HepG2 (cell line): ENCODE data around the gene IST1. TPM values are rescaled to one million over a fixed set of nuclear protein-coding genes. Genes with fewer than 3 reads are reported as not detected.
A peak's percentile ranks its signal among the peaks of the same experiment; 100 is the strongest.

Experiments used
- AHR ChIP-seq: IDR thresholded peaks from 2 replicates; pipeline ENCODE4 v1.6.1; 2018; ENCODE audit warnings: missing genetic modification reagents, missing compliant biosample characterization
- BRD4 ChIP-seq: sonication (generic); formaldehyde crosslinking; IDR thresholded peaks from 2 replicates; pipeline ENCODE4 v1.4.0; 2020; ENCODE audit warnings: missing genetic modification reagents
- ERF ChIP-seq: IDR thresholded peaks from 2 replicates; pipeline ENCODE4 v1.6.1; 2018; ENCODE audit warnings: missing biosample characterization, missing genetic modification reagents
- EZH2 ChIP-seq: conservative IDR thresholded peaks from 2 replicates; pipeline ENCODE4 v1.6.1; 2012; ENCODE audit warnings: mild to moderate bottlenecking, low read depth, low read length, moderate library complexity
- HES4 ChIP-seq: sonication (generic); formaldehyde crosslinking; IDR thresholded peaks from 2 replicates; pipeline ENCODE4 v1.9.0; 2021; ENCODE audit warnings: mild to moderate bottlenecking, missing genetic modification reagents, borderline replicate concordance
- HMG20B ChIP-seq: conservative IDR thresholded peaks from 2 replicates; pipeline ENCODE4 v1.6.1; 2016; ENCODE audit warnings: missing genetic modification reagents, missing compliant biosample characterization
- IRF2 ChIP-seq: IDR thresholded peaks from 2 replicates; pipeline ENCODE4 v1.6.1; 2018; ENCODE audit warnings: missing genetic modification reagents, missing compliant biosample characterization
- KAT7 ChIP-seq: IDR thresholded peaks from 2 replicates; pipeline ENCODE4 v1.6.1; 2018; ENCODE audit warnings: borderline replicate concordance, missing compliant biosample characterization
- NFIC ChIP-seq: IDR thresholded peaks from 2 replicates; pipeline ENCODE4 v1.6.1; 2012; ENCODE audit warnings: mild to moderate bottlenecking, low read length, inconsistent platforms
- NPAS2 ChIP-seq: sonication (generic); formaldehyde crosslinking; IDR thresholded peaks from 2 replicates; pipeline ENCODE4 v1.8.0; 2022; ENCODE audit warnings: mild to moderate bottlenecking, missing genetic modification reagents, borderline replicate concordance
- NR2F1 ChIP-seq, 2 experiments: fragments of 450-650 bp in 1 of 2; formaldehyde crosslinking in 1 of 2; IDR thresholded peaks; 2 replicates each; pipeline versions ENCODE4 v1.5.0 to v1.6.1; 2016 to 2020; ENCODE audit warnings: mild to moderate bottlenecking in 1 of 2, missing compliant biosample characterization in 1 of 2, missing genetic modification reagents in 1 of 2, moderate library complexity in 1 of 2
- POLR2AphosphoS2 ChIP-seq: IDR thresholded peaks from 2 replicates; pipeline ENCODE4 v1.6.1; 2011; ENCODE audit warnings: low read depth, low read length, improper control_type of control experiment
- POLR2AphosphoS5 ChIP-seq: IDR thresholded peaks from 2 replicates; pipeline ENCODE4 v1.6.1; 2012; ENCODE audit warnings: low read depth, low read length
- RAD21 ChIP-seq: fragments of 450-650 bp; formaldehyde crosslinking; IDR thresholded peaks from 2 replicates; pipeline ENCODE4 v1.5.0; 2020; ENCODE audit warnings: mild to moderate bottlenecking
- RBFOX2 ChIP-seq: fragments of 200-400 bp; formaldehyde crosslinking; IDR thresholded peaks from 2 replicates; pipeline ENCODE4 v1.6.1; 2017; ENCODE audit warnings: low read depth, mild to moderate bottlenecking, low read length
- SMAD9 ChIP-seq: sonication (generic); formaldehyde crosslinking; IDR thresholded peaks from 2 replicates; pipeline ENCODE4 v1.5.1; 2020; ENCODE audit warnings: mild to moderate bottlenecking, missing genetic modification reagents
- SMARCC2 ChIP-seq: fragments of 450-650 bp; IDR thresholded peaks from 2 replicates; pipeline ENCODE4 v1.6.1; 2017; ENCODE audit warnings: antibody characterized with exemption, mild to moderate bottlenecking
- ZFP36L2 ChIP-seq: sonication (generic); formaldehyde crosslinking; IDR thresholded peaks from 2 replicates; pipeline ENCODE4 v1.4.0; 2020; ENCODE audit warnings: missing genetic modification reagents
- ZKSCAN5 ChIP-seq: sonication (generic); formaldehyde crosslinking; IDR thresholded peaks from 2 replicates; pipeline ENCODE4 v1.5.1; 2020; ENCODE audit warnings: mild to moderate bottlenecking, missing genetic modification reagents
- ZNF20 ChIP-seq: sonication (generic); formaldehyde crosslinking; IDR thresholded peaks from 2 replicates; pipeline ENCODE4 v1.4.0; 2020; ENCODE audit warnings: mild to moderate bottlenecking, moderate library complexity, missing genetic modification reagents
- ZNF616 ChIP-seq: sonication (generic); formaldehyde crosslinking; IDR thresholded peaks from 2 replicates; pipeline ENCODE4 v1.5.0; 2020; ENCODE audit warnings: low read depth, mild to moderate bottlenecking, missing genetic modification reagents
- ZNF652 ChIP-seq: IDR thresholded peaks from 2 replicates; pipeline ENCODE4 v1.6.1; 2016; ENCODE audit warnings: low read depth, borderline replicate concordance
- ZNF761 ChIP-seq: sonication (generic); formaldehyde crosslinking; conservative IDR thresholded peaks from 2 replicates; pipeline ENCODE4 v1.4.0; 2020; ENCODE audit warnings: mild to moderate bottlenecking, missing genetic modification reagents
- ZSCAN20 ChIP-seq: sonication (generic); formaldehyde crosslinking; IDR thresholded peaks from 2 replicates; pipeline ENCODE4 v1.4.0; 2020; ENCODE audit warnings: missing genetic modification reagents, mild to moderate bottlenecking, borderline replicate concordance
- ZSCAN25 ChIP-seq: sonication (generic); formaldehyde crosslinking; IDR thresholded peaks from 2 replicates; pipeline ENCODE4 v1.8.0; 2022; ENCODE audit warnings: mild to moderate bottlenecking, missing genetic modification reagents
- polyA plus RNA-seq, 8 experiments: library from polyadenylated mRNA; depleted of rRNA in 3 of 8; stranded (reverse) in 7 of 8; unstranded in 1 of 8; fragments of >200 nt; fragmentation: Illumina TruSeq in 4 of 8; extraction: Trizol in 4 of 8; gene quantifications; 2 replicates each; pipeline versions ENCODE4 v1.2.1 to v1.2.3, GENCODE V29; 2011 to 2016; ENCODE audit warnings: low read depth in 4 of 8, missing spikeins in 1 of 8, mixed read lengths in 1 of 8; ENCODE audit not compliant: insufficient read depth in 1 of 8
- total RNA-seq, 5 experiments: library from RNA; depleted of rRNA; stranded (reverse); fragments of >200 nt; fragmentation: Illumina TruSeq; extraction: Trizol; gene quantifications; 2 replicates each; pipeline ENCODE4 v1.2.3, GENCODE V29; 2016; ENCODE audit warnings: low read depth in 1 of 5
- TF ChIP-seq, protein P1 (sequence below): IDR thresholded peaks from 2 replicates; pipeline ENCODE4 v1.6.1; 2016
- TF ChIP-seq, protein P2 (sequence below): sonication (generic); formaldehyde crosslinking; IDR thresholded peaks from 2 replicates; pipeline ENCODE4 v1.8.0; 2022; ENCODE audit warnings: missing genetic modification reagents, low read depth, mild to moderate bottlenecking, borderline replicate concordance
- TF ChIP-seq, protein P3 (sequence below): sonication (generic); formaldehyde crosslinking; IDR thresholded peaks from 2 replicates; pipeline ENCODE4 v1.4.0; 2020; ENCODE audit warnings: mild to moderate bottlenecking, missing genetic modification reagents
- TF ChIP-seq, protein P4 (sequence below): sonication (generic); formaldehyde crosslinking; IDR thresholded peaks from 2 replicates; pipeline ENCODE4 v1.8.0; 2022; ENCODE audit warnings: missing genetic modification reagents, mild to moderate bottlenecking, moderate library complexity, borderline replicate concordance

IST1 gene
- total and polyA plus RNA-seq, 2 of the 13 experiments (the other 11 are each of a cell fraction or from before 2014, with no cell fraction given): 346 to 415 TPM

DNA sequence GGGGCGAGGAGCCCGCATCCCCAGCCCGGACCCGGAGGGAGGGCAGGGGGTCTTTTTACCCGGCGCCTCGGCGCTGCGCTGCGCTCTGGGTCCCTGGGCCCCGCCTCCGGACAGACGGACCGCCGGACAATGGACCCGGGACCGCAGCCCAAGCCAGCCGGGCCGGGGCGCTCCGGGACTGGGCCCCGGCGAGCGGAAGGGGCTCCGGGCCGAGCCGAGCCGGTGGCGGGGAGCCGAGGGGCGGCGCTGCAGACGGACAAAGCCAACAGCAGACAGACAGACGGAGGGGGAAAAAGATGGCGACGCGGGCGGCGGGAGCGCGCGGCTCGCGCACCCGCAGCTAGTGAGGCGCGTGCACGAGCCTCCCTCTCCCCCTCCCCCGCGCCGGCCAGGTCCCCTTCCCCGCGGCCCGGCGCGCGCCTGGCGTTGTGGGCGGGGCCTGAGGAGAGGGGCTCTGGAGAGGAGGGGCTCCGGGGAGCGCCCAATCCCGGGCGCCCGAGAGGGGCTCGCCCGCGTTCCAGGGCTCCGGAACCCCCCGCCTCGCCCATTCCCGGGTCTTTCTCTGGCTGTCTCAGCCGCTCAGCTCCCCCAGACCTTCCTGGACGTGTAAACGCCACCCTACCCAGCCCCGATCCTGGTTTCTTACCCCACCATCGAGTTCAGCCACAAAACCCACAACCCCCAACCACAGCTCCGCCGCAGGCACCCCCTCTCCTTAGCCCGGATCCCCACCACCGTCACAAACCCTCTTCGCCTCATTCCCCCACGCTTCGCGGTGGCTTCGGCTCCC is 11.3 kb upstream of the IST1 start, which contains the start of gene ZNF821 (continued):
- TF ChIP-seq HES4 (CRISPR knock-in tag) (no peak), IRF2 (CRISPR knock-in tag) (no peak), ZNF652 (CRISPR knock-in tag) (no peak), KAT7 (CRISPR knock-in tag) (no peak), ZNF20 (CRISPR knock-in tag) (no peak), BRD4 (no peak), RAD21 (peak; percentile 90), RBFOX2 (peak; percentile 84), HMG20B (no peak), POLR2AphosphoS5 (peak; percentile 47), ZSCAN25 (CRISPR knock-in tag) (no peak), ERF (CRISPR knock-in tag) (no peak), ZNF616 (CRISPR knock-in tag) (no peak), NPAS2 (CRISPR knock-in tag) (no peak), POLR2AphosphoS2 (no peak), AHR (CRISPR knock-in tag) (peak; percentile 76), SMARCC2 (no peak), ZSCAN20 (peak; percentile 74; the same call in 1 of the 2 replicates), NFIC (no peak), SMAD9 (no peak), ZFP36L2 (CRISPR knock-in tag) (no peak), NR2F1 (CRISPR knock-in tag; IDR thresholded peaks at IDR 0.05) (no peak), ZKSCAN5 (CRISPR knock-in tag) (no peak), ZNF761 (0 out of 2 replicates have a peak, but pooled peaks have one; percentile 24), EZH2 (no peak)
- TF ChIP-seq, protein P1, sequence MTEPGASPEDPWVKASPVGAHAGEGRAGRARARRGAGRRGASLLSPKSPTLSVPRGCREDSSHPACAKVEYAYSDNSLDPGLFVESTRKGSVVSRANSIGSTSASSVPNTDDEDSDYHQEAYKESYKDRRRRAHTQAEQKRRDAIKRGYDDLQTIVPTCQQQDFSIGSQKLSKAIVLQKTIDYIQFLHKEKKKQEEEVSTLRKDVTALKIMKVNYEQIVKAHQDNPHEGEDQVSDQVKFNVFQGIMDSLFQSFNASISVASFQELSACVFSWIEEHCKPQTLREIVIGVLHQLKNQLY: no peak
- TF ChIP-seq, protein P2, sequence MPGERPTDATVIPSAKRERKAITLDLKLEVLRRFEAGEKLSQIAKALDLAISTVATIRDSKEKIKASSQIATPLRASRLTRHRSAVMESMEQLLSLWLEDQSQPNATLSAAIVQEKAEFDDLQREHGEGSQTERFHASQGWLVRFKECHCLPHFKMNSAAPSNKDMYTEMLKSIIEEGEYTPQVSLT (CRISPR knock-in tag): no peak
- TF ChIP-seq, protein P3, sequence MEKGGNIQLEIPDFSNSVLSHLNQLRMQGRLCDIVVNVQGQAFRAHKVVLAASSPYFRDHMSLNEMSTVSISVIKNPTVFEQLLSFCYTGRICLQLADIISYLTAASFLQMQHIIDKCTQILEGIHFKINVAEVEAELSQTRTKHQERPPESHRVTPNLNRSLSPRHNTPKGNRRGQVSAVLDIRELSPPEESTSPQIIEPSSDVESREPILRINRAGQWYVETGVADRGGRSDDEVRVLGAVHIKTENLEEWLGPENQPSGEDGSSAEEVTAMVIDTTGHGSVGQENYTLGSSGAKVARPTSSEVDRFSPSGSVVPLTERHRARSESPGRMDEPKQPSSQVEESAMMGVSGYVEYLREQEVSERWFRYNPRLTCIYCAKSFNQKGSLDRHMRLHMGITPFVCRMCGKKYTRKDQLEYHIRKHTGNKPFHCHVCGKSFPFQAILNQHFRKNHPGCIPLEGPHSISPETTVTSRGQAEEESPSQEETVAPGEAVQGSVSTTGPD (CRISPR knock-in tag): no peak
- TF ChIP-seq, protein P4, sequence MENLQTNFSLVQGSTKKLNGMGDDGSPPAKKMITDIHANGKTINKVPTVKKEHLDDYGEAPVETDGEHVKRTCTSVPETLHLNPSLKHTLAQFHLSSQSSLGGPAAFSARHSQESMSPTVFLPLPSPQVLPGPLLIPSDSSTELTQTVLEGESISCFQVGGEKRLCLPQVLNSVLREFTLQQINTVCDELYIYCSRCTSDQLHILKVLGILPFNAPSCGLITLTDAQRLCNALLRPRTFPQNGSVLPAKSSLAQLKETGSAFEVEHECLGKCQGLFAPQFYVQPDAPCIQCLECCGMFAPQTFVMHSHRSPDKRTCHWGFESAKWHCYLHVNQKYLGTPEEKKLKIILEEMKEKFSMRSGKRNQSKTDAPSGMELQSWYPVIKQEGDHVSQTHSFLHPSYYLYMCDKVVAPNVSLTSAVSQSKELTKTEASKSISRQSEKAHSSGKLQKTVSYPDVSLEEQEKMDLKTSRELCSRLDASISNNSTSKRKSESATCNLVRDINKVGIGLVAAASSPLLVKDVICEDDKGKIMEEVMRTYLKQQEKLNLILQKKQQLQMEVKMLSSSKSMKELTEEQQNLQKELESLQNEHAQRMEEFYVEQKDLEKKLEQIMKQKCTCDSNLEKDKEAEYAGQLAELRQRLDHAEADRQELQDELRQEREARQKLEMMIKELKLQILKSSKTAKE (CRISPR knock-in tag): no peak
